Skeletal muscle tissue (tissue), 4 donors: ENCODE data around the gene RHOJ. TPM values are rescaled to one million over a fixed set of nuclear protein-coding genes. Genes with fewer than 3 reads are reported as not detected.

Source experiments
- H3K27ac ChIP-seq: one replicate; pipeline ENCODE4 v1.7.0; 2013; ENCODE audit warnings: mild to moderate bottlenecking, low read depth, low read length, inconsistent platforms
- H3K27me3 ChIP-seq, 3 donors: one replicate each; pipeline ENCODE4 v1.7.0; 2013; ENCODE audit warnings: low read length in 3 of 3; ENCODE audit not compliant: control insufficient read depth in 3 of 3, insufficient read depth in 3 of 3
- H3K36me3 ChIP-seq, 3 donors: one replicate each; pipeline ENCODE4 v1.7.0; 2013; ENCODE audit warnings: low read length in 3 of 3; ENCODE audit not compliant: control insufficient read depth in 3 of 3, insufficient read depth in 3 of 3
- H3K4me1 ChIP-seq, 3 donors: one replicate each; pipeline ENCODE4 v1.7.0; 2013; ENCODE audit warnings: low read length in 3 of 3, mild to moderate bottlenecking in 3 of 3; ENCODE audit not compliant: control insufficient read depth in 3 of 3, insufficient read depth in 3 of 3
- H3K4me3 ChIP-seq, 3 donors: one replicate each; pipeline ENCODE4 v1.7.0; 2013; ENCODE audit warnings: low read length in 3 of 3
- H3K9ac ChIP-seq, 3 donors: one replicate each; pipeline ENCODE4 v1.7.0; 2013; ENCODE audit warnings: low read length in 3 of 3, mild to moderate bottlenecking in 3 of 3, moderate library complexity in 2 of 3, low read depth in 1 of 3
- H3K9me3 ChIP-seq, 3 donors: one replicate each; pipeline ENCODE4 v1.7.0; 2013; ENCODE audit warnings: low read length in 3 of 3; ENCODE audit not compliant: control insufficient read depth in 3 of 3
- total RNA-seq: library from RNA; depleted of rRNA; stranded (reverse); fragments of >200 nt; gene quantifications from one replicate; pipeline ENCODE4 v1.2.3, GENCODE V29; 2014
- donor health status: Osteomylitis.

Gene RHOJ
- total RNA-seq, 1 donor from 2014 or later = 7.3 TPM

- Histone ChIP-seq H3K4me3 (no peak overlapping the region), H3K4me1 (no peaks in the 10 kb centered on the region), H3K27ac (no peak overlapping the region), H3K36me3 (no peaks in the 10 kb centered on the region), H3K9ac (no peak overlapping the region), H3K9me3 (no peaks in the 10 kb centered on the region), H3K27me3 (no peaks in the 10 kb centered on the region)
Measured at GRCh38 chr14:63223596-63223995, 19.4 kb downstream of the RHOJ start.

DNA sequence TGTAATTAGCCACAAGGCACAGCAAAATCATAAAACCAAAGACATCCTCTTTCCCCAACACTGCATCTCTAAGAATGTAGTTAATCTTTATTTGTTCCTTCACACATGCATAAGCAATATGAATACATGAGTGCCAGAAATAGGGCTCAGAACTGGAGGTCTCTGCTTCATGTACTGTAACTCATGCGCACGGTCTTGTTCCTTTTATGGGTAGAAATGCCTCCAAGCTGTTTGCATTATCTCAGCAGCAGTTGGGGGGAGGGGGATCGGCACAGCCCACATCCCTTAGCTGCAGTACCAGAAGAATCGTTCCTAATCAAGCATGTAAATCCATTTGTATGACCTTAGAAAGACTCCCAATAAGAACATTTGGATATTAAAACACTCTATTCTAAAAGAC is 20.0 kb downstream of the RHOJ start:
- no peak overlapping the region for H3K9ac ChIP-seq
- no peaks in the 10 kb centered on the region for H3K36me3 ChIP-seq
- H3K4me1 ChIP-seq = no peaks in the 10 kb centered on the region
- no peaks in the 10 kb centered on the region for H3K9me3 ChIP-seq
- H3K27ac ChIP-seq = no peak overlapping the region
- no peaks in the 10 kb centered on the region for H3K27me3 ChIP-seq
- H3K4me3 ChIP-seq = no peak overlapping the region

DNA sequence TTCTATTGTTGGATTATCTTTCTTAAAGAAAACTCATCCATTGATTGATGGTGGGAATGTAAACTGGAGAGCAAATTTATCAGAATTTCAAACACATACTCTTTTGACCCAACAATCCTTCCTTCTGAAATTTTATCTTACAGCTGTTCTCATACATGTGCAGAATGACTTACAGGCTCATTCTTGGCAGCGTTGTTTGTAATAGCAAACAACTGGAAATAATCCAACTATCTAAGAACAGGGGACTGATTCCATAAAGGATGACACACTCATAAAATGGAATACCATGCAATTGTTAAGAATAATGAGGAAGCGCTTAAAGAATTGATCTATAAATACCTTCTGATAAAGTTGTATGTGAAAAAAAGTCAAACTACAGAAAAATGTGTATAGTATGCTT is 24.0 kb downstream of the RHOJ start:
- Histone ChIP-seq H3K27me3 (no peaks in the 10 kb centered on the region), H3K9me3 (peaks cover 0 to 4% (median 3%) of the 10 kb centered on the region in 3 donors), H3K9ac (no peak overlapping the region), H3K4me3 (no peak overlapping the region), H3K4me1 (no peaks in the 10 kb centered on the region), H3K36me3 (no peaks in the 10 kb centered on the region), H3K27ac (no peak overlapping the region)

DNA sequence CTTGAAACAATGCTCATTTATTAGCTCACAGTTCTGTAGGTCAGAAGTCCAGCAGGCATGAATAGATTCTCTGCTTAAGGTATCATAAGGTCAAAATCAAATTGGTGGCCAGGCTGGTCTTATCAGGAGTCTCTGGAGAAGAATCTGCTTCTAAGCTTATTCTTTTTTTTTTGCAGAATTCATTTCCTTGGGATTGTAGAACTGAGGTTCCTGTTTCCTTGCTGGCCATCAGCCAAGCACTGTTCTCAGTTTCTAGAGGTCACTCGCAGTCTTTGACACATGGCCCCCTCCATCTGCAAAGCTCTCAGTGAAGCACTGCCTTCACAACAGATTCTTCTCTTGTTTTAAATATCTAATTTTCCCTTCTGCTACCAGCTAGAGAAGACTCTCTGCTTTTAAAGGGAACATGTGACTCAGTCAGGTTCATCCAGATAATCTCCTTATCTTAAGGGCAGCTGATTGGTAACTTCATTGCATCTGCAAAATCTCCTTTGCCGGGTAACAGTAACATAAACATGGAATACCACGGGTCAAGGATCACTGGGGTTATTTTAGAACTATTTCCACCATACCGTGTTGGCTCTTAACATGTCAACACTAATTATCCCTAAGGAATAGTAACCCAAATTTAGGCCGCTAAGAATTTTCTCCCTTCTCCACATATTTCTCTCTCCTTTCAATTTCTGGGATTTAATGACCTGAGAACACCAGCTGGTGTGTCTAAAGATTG is 25.3 kb downstream of the RHOJ start:
- Histone ChIP-seq H3K4me3 (peak overlapping the region in 1 of 3 donors; percentile 26), H3K27me3 (no peaks in the 10 kb centered on the region), H3K9me3 (peaks cover 0 to 4% (median 3%) of the 10 kb centered on the region in 3 donors), H3K4me1 (no peaks in the 10 kb centered on the region), H3K27ac (peak overlapping the region; percentile 9), H3K36me3 (no peaks in the 10 kb centered on the region), H3K9ac (no peak overlapping the region)

- H3K4me1 ChIP-seq = no peaks in the 10 kb centered on the region
- H3K27me3 ChIP-seq = no peaks in the 10 kb centered on the region
- H3K9ac ChIP-seq = no peak overlapping the region
- H3K9me3 ChIP-seq = peaks cover 0 to 4% (median 3%) of the 10 kb centered on the region in 3 donors
- no peak overlapping the region for H3K27ac ChIP-seq
- no peaks in the 10 kb centered on the region for H3K36me3 ChIP-seq
- H3K4me3 ChIP-seq = no peak overlapping the region
Measured at GRCh38 chr14:63231766-63232165, 27.5 kb downstream of the RHOJ start.

- Histone ChIP-seq H3K36me3 (no peaks in the 10 kb centered on the region), H3K9ac (no peak overlapping the region), H3K27me3 (no peaks in the 10 kb centered on the region), H3K9me3 (no peaks in the 10 kb centered on the region), H3K4me3 (no peak overlapping the region), H3K27ac (no peak overlapping the region), H3K4me1 (no peaks in the 10 kb centered on the region)
Measured at GRCh38 chr14:63237791-63238190, 33.5 kb downstream of the RHOJ start.

- no peaks in the 10 kb centered on the region for H3K36me3 ChIP-seq
- no peaks in the 10 kb centered on the region for H3K4me1 ChIP-seq
- no peak overlapping the region for H3K27ac ChIP-seq
- no peaks in the 10 kb centered on the region for H3K9me3 ChIP-seq
- H3K4me3 ChIP-seq = no peak overlapping the region
- no peaks in the 10 kb centered on the region for H3K27me3 ChIP-seq
- no peak overlapping the region for H3K9ac ChIP-seq
Measured at GRCh38 chr14:63240221-63240620, 36.0 kb downstream of the RHOJ start.

DNA sequence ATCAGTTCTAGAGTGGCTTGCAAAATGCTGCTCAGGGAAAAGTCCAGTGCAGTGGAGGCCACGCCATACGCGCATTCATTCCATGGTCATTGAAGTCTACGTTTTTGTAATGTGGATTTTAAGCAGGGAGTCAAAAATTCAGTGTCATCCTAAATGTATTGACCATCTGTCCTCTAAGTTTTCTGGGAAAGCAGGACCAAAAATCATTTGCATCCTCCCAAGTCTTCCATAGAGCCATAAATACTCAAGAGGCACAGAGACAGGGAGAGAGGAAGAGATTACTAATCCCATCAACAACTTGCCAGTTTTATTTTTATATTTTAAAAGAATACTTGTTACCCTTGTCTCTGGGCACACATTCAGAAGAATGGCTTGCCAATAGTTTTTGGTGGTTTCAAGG is 36.9 kb downstream of the RHOJ start:
- Histone ChIP-seq H3K27me3 (no peaks in the 10 kb centered on the region), H3K36me3 (no peaks in the 10 kb centered on the region), H3K9me3 (no peaks in the 10 kb centered on the region), H3K4me1 (no peaks in the 10 kb centered on the region), H3K9ac (no peak overlapping the region), H3K27ac (no peak overlapping the region), H3K4me3 (no peak overlapping the region)

GRCh38 chr14:63243646-63244045 is 39.4 kb downstream of the RHOJ start:
- no peaks in the 10 kb centered on the region for H3K9me3 ChIP-seq
- no peaks in the 10 kb centered on the region for H3K27me3 ChIP-seq
- no peak overlapping the region for H3K4me3 ChIP-seq
- peaks cover 0 to 1% (median 1%) of the 10 kb centered on the region in 3 donors for H3K4me1 ChIP-seq
- no peak overlapping the region for H3K27ac ChIP-seq
- no peaks in the 10 kb centered on the region for H3K36me3 ChIP-seq
- no peak overlapping the region for H3K9ac ChIP-seq

DNA sequence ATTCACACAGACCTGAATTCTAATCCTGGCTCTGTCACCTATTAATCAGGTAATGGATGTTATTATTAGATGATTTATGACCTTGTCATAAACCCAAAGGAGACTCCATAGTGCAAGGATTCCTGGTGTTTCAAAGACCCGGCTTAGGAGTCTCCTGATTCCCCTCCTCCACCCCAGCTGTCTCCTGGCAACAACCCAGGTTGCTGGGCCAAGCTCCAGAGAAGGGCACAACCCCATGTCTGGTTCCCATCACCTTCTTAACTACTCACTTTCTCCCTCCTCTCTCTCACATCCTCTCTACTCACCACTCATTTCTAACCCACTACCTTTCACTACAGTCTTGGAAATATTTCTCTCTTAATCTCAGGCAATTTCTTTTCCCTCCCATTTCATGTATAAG is 41.6 kb downstream of the RHOJ start:
- H3K36me3 ChIP-seq = no peaks in the 10 kb centered on the region
- H3K4me3 ChIP-seq = no peak overlapping the region
- H3K27ac ChIP-seq = no peak overlapping the region
- no peaks in the 10 kb centered on the region for H3K27me3 ChIP-seq
- H3K9ac ChIP-seq = no peak overlapping the region
- H3K9me3 ChIP-seq = no peaks in the 10 kb centered on the region
- H3K4me1 ChIP-seq = peaks cover 0 to 7% (median 5%) of the 10 kb centered on the region in 3 donors
